K562 (cell line): Measurements from ENCODE around the gene IKZF4. TPM values are rescaled to one million over a fixed set of nuclear protein-coding genes. Genes with fewer than 3 reads are reported as not detected.
A peak's percentile ranks its signal among the peaks of the same experiment; 100 is the strongest.

Experiments used
- BRF1 ChIP-seq: IDR thresholded peaks from 3 replicates; pipeline ENCODE4 v1.6.1; 2011; ENCODE audit warnings: borderline replicate concordance, mild to moderate bottlenecking; ENCODE audit not compliant: insufficient read length; ENCODE audit errors: extremely low read depth
- CBX1 ChIP-seq: sonication (generic); IDR thresholded peaks from 2 replicates; pipeline ENCODE4 v1.6.1; 2016; ENCODE audit warnings: antibody characterized with exemption, low read depth, mild to moderate bottlenecking
- HMG20B ChIP-seq: fragments of 250-450 bp; sonication (Bioruptor Pico); IDR thresholded peaks from 2 replicates; pipeline ENCODE4 v1.5.0; 2021; ENCODE audit warnings: mild to moderate bottlenecking
- MTF1 ChIP-seq: fragments of 250-450 bp; sonication (Bioruptor Pico); IDR thresholded peaks from 2 replicates; pipeline ENCODE4 v1.9.0; 2021; ENCODE audit warnings: moderate library complexity, mild to moderate bottlenecking, inconsistent platforms, borderline replicate concordance
- MYBL2 ChIP-seq, 2 experiments: fragments of 450-650 bp in 1 of 2; sonication (generic) in 1 of 2; formaldehyde crosslinking in 1 of 2; IDR thresholded peaks; 2 replicates each; pipeline versions ENCODE4 v1.6.1 to v1.8.1; 2017 to 2022; ENCODE audit warnings: borderline replicate concordance in 1 of 2, inconsistent platforms in 1 of 2, low read depth in 1 of 2, mild to moderate bottlenecking in 1 of 2, missing genetic modification reagents in 1 of 2, moderate library complexity in 1 of 2
- NELFE ChIP-seq: IDR thresholded peaks from 2 replicates; pipeline ENCODE4 v1.6.1; 2011; ENCODE audit warnings: mild to moderate bottlenecking; ENCODE audit not compliant: insufficient read depth, insufficient read length
- NFRKB ChIP-seq: fragments of 450-650 bp; IDR thresholded peaks from 2 replicates; pipeline ENCODE4 v1.6.1; 2016; ENCODE audit warnings: low read depth
- SMARCE1 ChIP-seq: fragments of 450-650 bp; IDR thresholded peaks from 2 replicates; pipeline ENCODE4 v1.7.1; 2016; ENCODE audit warnings: mild to moderate bottlenecking
- SNAPC5 ChIP-seq: fragments of 250-450 bp; sonication (Bioruptor Pico); IDR thresholded peaks from 2 replicates; pipeline ENCODE4 v1.8.0; 2021; ENCODE audit warnings: moderate library complexity, mild to moderate bottlenecking, inconsistent platforms
- SNIP1 ChIP-seq: fragments of 450-650 bp; IDR thresholded peaks from 2 replicates; pipeline ENCODE4 v1.7.1; 2017; ENCODE audit warnings: low read depth, mild to moderate bottlenecking
- TRIM24 ChIP-seq, 2 experiments: fragments of 450-650 bp; IDR thresholded peaks; 2 replicates each; pipeline ENCODE4 v1.6.1; 2016
- TRIM25 ChIP-seq: fragments of 450-650 bp; IDR thresholded peaks from 2 replicates; pipeline ENCODE4 v1.7.0; 2016; ENCODE audit warnings: borderline replicate concordance
- ZNF589 ChIP-seq: fragments of 200-800 bp; sonication (Bioruptor generic); IDR thresholded peaks from 2 replicates; pipeline ENCODE4 v1.6.1; 2016; ENCODE audit warnings: low read depth, missing genetic modification characterization, missing compliant biosample characterization
- ZNF76 ChIP-seq: fragments of 250-450 bp; sonication (Bioruptor Pico); IDR thresholded peaks from 2 replicates; pipeline ENCODE4 v1.4.0; 2020; ENCODE audit warnings: mild to moderate bottlenecking, moderate library complexity, borderline replicate concordance
- polyA plus RNA-seq, 8 experiments: library from polyadenylated mRNA; depleted of rRNA in 4 of 8; stranded (reverse) in 5 of 8; unstranded in 3 of 8; fragments of >200 nt; fragmentation: Nextera tagmentation in 2 of 8; fragmentation: Illumina TruSeq in 1 of 8; extraction: Ambion mirVana in 2 of 8; extraction: Trizol in 1 of 8; gene quantifications; 2 replicates each; pipeline versions ENCODE4 v1.2.1 to v1.2.3, GENCODE V29; 2011 to 2014; ENCODE audit warnings: inconsistent platforms in 1 of 8, missing spikeins in 1 of 8
- total RNA-seq, 7 experiments: library from RNA; depleted of rRNA in 6 of 7; stranded (reverse); fragments of >200 nt in 6 of 7; fragmentation: Illumina TruSeq in 2 of 7; extraction: Trizol in 2 of 7; gene quantifications; 2 replicates each; pipeline versions ENCODE4 v1.2.1 to v1.2.3, GENCODE V29; 2011 to 2021; ENCODE audit warnings: low replicate concordance in 1 of 7
- TF ChIP-seq, protein P1 (sequence below): sonication (generic); formaldehyde crosslinking; IDR thresholded peaks from 2 replicates; pipeline ENCODE4 v1.8.1; 2023; ENCODE audit warnings: missing genetic modification reagents, mild to moderate bottlenecking, borderline replicate concordance
- TF ChIP-seq, protein P2 (sequence below): fragments of 450-650 bp; IDR thresholded peaks from 2 replicates; pipeline ENCODE4 v1.6.1; 2016; ENCODE audit warnings: missing biosample characterization, missing genetic modification characterization
- TF ChIP-seq, protein P3 (sequence below), 2 experiments: fragments of 450-650 bp; conservative IDR thresholded peaks; 2 replicates each; pipeline ENCODE4 v1.6.1; 2017; ENCODE audit warnings: mild to moderate bottlenecking in 2 of 2, moderate library complexity in 2 of 2

Gene IKZF4
- total and polyA plus RNA-seq, 9 of the 15 experiments (the other 6 are each of a cell fraction or from before 2014, with no cell fraction given) = 1.9 to 16.3 (median 3.6) TPM

GRCh38 chr12:56079723-56080555, 59.1 kb downstream of the IKZF4 start, which contains the start of gene ERBB3 (continued):
- TF ChIP-seq TRIM25 (no peak), CBX1 (no peak), HMG20B (no peak), ZNF589 (CRISPR knock-in tag) (peak; percentile 67; the same call in 1 of the 2 replicates), BRF1 (no peak), SNAPC5 (CRISPR knock-in tag) (no peak), NELFE (no peak), NFRKB (no peak), ZNF76 (CRISPR knock-in tag) (no peak), SMARCE1 (peak; percentile 86), TRIM24 (IDR thresholded peaks at IDR 0.05) (peak in 1 of 2 experiments; percentile 35; a peak in 1 of 4 replicates), MTF1 (no peak), SNIP1 (no peak), MYBL2 (IDR thresholded peaks at IDR 0.05; ENCODE audit: low read depth) (no peak), MYBL2 (CRISPR knock-in tag; IDR thresholded peaks at IDR 0.05; ENCODE audit: borderline replicate concordance) (no peak)
- TF ChIP-seq, protein P1, sequence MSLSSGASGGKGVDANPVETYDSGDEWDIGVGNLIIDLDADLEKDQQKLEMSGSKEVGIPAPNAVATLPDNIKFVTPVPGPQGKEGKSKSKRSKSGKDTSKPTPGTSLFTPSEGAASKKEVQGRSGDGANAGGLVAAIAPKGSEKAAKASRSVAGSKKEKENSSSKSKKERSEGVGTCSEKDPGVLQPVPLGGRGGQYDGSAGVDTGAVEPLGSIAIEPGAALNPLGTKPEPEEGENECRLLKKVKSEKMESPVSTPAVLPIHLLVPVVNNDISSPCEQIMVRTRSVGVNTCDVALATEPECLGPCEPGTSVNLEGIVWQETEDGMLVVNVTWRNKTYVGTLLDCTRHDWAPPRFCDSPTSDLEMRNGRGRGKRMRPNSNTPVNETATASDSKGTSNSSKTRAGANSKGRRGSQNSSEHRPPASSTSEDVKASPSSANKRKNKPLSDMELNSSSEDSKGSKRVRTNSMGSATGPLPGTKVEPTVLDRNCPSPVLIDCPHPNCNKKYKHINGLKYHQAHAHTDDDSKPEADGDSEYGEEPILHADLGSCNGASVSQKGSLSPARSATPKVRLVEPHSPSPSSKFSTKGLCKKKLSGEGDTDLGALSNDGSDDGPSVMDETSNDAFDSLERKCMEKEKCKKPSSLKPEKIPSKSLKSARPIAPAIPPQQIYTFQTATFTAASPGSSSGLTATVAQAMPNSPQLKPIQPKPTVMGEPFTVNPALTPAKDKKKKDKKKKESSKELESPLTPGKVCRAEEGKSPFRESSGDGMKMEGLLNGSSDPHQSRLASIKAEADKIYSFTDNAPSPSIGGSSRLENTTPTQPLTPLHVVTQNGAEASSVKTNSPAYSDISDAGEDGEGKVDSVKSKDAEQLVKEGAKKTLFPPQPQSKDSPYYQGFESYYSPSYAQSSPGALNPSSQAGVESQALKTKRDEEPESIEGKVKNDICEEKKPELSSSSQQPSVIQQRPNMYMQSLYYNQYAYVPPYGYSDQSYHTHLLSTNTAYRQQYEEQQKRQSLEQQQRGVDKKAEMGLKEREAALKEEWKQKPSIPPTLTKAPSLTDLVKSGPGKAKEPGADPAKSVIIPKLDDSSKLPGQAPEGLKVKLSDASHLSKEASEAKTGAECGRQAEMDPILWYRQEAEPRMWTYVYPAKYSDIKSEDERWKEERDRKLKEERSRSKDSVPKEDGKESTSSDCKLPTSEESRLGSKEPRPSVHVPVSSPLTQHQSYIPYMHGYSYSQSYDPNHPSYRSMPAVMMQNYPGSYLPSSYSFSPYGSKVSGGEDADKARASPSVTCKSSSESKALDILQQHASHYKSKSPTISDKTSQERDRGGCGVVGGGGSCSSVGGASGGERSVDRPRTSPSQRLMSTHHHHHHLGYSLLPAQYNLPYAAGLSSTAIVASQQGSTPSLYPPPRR (CRISPR knock-in tag) = no peak
- TF ChIP-seq, protein P2, sequence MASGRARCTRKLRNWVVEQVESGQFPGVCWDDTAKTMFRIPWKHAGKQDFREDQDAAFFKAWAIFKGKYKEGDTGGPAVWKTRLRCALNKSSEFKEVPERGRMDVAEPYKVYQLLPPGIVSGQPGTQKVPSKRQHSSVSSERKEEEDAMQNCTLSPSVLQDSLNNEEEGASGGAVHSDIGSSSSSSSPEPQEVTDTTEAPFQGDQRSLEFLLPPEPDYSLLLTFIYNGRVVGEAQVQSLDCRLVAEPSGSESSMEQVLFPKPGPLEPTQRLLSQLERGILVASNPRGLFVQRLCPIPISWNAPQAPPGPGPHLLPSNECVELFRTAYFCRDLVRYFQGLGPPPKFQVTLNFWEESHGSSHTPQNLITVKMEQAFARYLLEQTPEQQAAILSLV (tag) = no peak
- TF ChIP-seq, protein P3, sequence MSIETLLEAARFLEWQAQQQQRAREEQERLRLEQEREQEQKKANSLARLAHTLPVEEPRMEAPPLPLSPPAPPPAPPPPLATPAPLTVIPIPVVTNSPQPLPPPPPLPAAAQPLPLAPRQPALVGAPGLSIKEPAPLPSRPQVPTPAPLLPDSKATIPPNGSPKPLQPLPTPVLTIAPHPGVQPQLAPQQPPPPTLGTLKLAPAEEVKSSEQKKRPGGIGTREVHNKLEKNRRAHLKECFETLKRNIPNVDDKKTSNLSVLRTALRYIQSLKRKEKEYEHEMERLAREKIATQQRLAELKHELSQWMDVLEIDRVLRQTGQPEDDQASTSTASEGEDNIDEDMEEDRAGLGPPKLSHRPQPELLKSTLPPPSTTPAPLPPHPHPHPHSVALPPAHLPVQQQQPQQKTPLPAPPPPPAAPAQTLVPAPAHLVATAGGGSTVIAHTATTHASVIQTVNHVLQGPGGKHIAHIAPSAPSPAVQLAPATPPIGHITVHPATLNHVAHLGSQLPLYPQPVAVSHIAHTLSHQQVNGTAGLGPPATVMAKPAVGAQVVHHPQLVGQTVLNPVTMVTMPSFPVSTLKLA (conservative IDR thresholded peaks at IDR 0.05) = peak; percentile 51 to 77; a peak in 3 of 4 replicates
